ENCODE measurements around the gene SP2.
A peak's percentile ranks its signal among the peaks of the same experiment; 100 is the strongest.

Gene SP2

DNA sequence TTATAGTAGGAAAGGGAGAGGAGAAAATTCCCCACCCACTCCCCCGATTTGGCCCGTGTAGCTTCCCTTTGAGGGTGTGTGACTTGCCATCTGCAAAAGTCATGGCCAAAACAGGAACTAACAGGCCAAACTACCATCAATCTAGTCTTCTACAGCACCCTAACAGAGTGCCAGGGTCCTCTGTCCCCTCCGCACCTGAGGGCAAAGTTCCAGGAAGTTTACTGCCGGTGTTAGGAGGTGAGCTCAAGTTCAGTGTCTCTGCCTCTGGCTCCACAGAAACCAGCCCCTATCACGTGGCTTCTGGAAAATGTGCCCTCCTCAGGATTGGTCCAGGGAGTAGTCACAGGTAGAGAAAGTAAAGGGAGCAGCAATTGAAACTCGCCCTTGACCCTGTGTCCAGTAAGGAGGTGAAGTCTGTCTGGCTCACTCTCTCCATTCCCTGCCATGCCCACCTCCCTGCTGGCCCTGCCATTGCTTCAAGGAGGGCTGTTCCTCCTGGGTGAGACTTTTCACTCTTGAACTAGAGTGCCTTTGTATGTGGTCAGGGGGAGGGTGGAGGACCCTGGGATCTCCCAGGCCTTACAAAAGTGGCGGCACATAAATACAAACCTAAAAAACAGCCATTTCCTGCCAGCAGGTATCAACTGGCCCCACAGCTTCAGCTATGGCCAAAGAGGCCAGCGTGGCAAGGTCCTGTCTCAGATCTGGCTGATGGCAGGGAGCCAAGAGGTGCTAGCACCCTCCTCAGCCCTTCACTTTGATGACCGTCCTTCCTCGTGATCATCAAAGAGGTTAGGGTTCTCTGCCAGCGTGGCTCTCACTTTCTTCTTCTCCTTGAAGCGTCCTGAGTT lies 56.4 kb downstream of the SP2 start:
- DNase-seq = no peak

DNA sequence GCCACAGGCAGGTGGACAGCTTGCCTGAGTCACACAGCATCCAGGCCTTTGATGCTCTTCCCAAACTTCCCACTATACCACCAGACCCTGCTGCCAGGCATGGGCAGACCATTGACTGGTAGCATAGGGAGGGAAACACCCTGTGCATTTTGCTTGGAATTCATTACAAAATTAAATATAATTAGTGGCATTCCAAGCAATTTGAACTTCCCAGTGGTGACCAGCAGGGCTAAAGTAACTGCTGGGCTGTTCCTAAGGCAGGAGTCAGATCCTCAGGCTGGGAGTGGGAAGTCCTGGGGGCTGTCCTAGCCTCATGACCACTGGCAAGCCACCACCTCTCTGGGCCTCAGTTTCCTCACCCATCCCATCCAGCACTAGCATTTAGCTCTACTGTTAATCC lies 57.9 kb downstream of the SP2 start:
- DNase-seq = no peak

DNA sequence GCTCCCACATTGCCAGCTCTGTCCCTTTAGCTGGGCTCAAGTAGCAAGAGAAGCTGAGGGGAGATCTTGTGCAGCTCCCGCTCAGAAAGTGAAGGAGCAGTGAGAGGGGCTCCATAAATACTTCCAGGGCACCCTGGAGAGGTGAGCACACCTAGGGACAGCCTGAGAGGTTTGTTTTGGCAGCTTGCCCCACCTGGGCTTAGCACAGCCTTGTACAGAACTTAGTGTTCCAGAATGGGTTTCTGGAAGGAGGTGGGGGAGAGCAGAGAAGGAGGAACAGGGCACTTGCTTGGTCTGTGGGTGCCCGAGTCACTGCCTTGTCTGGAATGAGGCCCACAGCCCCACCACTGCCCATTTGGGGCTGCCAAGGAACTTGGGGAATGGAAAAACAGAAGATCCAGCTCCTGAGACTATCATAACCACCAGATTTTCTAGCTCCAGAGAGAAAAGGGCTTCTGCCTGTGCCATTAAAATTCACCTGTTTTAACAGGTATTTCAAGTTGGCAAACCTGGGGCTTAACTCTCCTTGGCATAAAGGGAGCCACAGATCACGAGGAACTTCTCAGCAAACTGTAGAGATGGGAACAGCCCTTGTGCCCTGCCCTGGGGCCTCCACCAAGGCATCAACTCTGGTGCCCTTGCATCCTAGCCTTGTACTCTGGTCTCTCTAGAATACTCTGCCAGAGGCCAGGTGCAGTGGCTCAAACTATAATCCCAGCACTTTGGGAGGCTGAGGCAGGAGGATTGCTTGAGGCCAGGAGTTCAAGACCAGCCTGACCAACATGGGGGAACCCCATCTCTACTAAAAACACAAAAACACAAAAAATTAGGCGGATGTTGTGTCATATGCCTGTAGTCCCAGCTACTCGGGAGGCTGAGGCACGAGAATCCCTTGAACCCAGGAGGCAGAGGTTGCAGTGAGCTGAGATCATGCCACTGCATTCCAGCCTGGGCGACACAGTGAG lies 59.7 kb downstream of the SP2 start:
- no peak for DNase-seq

DNA sequence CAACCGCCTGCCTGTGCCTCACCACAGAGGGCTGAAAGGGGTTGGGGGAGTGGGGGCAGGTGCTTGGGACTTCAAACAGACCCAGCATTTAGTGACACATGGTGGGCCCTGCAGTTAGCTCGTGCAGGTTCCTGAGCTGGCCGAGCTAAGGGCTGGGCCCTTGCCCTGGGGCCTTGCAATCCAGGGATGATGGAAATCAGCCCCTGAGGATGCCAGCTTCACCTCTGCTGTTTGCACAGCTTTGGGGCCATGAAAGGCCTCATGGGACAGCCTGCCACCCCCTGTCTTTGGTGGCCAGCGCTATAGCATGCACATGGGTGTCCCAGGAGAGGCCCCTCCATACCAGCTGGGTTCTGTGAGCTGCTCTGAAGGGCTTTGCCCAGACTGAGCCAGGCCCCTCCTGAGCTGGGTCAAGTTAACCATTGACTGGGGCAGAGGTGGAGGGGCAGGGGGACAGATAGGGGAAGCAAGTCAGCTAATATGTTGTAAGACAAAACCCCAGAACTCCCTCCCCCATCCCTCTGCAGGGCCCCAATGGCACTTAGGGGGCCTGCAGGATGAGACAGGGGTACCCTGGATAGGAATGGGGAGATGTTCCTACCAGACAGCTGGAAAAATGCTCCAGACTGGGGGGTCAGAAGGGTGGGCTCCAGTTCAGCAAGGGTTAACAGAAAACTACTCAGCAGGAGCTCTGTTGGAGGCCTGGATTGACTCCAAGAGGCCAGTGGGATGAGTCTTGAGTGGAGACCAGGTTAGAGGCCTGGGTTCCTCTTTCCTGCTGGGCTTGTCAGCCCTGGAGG lies 61.0 kb downstream of the SP2 start:
- DNase-seq = no peak

DNA sequence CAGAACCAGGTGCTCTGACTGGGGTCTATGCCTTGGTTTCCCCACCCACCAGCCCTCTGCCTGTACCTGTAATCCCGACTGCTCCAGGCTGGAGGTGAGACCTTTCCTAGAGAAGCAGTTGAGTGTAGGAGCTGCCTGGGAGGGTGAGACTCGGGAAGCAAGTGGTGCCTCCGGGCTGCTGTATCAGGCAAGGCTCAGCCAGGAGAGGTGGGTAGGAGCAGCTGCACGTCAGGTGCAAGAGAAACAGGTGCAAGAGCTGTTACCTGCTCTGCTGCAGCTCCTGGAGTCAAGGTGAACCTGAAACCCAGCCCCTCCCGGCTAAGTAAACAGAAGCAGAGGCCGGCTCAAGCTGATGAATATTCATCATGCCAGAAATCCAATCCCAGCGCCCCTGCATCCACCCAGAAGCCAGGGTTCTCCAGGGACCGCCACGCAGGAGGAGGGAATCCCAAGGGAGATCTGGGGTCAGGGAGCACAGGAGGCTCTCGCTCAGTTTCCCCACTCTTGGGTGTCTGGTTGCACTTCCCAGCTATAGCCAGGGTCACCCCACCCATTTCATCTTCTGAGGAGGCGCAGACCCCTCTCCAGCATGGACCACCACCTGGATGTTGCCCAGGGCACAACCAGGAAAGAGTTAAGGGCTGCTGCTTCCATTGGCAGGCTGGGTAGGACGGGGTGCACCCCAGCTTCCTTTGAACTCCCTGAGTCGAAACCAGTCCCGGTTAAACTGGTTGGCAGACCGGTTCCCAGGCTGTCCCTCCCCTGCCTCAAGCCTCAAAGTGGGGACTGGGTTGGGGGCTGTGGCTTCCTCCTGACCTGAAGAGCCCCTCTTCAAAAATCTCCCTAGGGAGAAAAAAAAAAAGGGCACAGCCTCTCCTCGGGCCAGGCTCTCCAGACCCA lies 61.8 kb downstream of the SP2 start, which contains the start of gene PRR15L:
Gene PRR15L, minus strand, starts transcription at position 293 of the 900 bp plus-strand sequence. CDS start 4,649 bp downstream, outside the sequence.
- no peak for DNase-seq

DNA sequence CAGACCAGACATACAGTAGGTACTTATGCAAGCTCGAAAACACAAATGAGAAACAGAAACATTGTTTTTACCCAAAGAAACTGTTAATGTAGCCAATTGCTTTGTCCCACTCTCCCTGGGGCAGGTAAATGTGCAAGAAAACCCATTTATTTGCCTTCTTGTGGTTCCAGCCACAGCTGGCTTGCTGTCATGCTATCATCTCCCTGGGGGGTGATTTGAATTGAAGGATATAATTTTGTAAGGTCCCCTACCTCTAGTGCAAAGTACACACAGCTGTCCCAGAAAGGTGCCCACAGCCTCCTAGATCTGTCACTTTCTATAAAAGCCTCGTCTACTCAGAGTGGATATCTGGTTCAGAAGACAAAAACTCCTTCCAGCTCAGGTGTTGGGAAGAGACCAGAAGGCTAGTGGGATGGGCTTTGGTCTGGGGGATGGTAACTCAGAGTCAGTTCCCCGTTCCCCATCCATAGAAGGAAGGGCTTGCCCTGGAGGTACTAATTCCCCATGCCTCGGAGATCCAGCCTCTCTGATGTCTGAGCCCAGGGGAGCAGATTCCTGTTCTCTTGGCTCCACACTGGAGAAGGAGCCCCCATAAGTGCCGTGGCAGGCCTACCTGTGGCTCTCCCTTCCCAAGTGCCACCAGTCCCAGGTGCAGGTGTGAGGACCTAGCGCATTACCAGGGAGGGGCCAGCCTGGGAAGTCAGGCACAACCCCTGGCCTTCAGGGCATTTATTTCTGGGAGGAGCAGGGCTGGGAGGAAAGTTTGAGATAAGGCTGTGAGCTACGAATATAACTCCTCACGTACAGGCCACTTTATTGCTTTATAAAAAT lies 64.0 kb downstream of the SP2 start:
- no peak for DNase-seq

DNA sequence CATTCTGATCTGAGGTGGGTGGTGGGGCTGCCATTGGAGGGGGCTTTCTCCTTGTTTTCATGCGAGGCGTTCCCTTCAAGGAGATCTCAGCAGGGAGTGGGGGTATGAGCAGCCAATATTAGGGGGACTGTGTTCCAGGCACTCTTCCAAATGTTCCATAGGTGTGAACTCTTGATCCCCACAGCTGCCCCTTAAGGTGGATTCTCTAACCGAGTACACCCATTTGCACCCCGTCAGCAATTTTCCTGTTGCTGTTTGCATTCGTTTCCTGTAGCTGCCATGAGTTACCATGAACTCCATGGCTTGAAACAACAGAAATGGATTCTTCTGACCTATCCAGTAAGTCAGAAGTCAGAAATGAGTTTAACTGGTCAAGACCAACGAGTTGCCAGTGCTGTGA lies 65.4 kb downstream of the SP2 start:
- no peak for DNase-seq

DNA sequence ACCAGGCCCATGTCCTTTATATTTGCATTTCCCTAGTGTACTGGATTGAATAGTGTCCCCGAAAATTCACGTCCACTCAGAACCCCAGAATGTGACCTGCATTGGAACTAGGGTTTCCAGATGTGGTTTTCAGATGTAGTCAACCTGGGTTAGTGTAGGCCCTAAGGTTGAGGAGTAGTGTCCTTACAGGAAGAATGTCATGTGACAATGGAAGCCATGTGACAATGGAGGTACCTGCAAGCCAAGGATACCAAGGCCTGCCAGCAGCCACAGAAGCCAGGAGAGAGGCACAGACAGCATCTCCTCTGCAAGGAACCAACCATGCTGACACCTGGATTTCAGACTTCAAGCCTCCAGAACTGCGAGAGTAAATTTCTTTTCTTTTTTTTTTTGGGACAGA lies 66.9 kb downstream of the SP2 start:
- no peak for DNase-seq

DNA sequence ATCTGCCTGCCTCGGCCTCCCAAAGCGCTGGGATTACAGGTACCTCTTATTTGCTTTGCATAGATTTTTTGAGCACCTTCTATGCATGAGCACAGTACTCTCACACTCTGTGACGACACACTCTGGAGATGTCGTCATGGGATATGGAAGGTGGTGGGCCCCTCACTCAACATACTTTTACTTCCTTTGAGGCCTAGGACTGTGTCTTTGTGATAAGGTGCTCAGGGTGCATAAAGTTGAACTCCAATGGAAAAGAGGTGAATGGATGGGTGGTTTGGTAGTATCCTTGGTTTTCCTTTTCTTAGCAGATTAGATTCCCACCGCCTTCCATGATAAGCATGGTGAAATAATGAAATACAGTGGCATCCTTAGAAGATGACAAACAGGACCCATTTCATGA lies 68.8 kb downstream of the SP2 start:
- no peak for DNase-seq

DNA sequence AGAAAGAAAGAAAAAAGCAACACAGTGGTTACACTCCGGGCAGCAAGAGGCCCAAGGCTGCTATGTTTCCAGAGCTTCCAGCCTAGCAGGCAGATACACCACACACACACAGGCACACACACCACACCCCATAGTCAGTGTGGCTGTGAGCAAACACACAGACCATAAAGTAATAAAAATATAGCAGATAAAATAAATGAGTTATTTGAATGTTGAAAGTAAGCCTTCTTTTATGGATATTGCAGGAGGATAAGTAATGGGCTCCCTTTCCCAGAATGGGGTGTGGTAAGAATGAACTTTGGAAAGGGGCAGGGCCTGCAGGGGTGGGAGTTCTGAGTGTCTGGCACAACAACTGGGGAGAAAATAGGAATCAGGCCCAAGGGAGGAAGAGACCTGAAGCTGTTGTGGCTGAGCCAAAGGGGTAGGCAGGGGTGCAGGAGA lies 70.1 kb downstream of the SP2 start:
- no peak for DNase-seq

DNA sequence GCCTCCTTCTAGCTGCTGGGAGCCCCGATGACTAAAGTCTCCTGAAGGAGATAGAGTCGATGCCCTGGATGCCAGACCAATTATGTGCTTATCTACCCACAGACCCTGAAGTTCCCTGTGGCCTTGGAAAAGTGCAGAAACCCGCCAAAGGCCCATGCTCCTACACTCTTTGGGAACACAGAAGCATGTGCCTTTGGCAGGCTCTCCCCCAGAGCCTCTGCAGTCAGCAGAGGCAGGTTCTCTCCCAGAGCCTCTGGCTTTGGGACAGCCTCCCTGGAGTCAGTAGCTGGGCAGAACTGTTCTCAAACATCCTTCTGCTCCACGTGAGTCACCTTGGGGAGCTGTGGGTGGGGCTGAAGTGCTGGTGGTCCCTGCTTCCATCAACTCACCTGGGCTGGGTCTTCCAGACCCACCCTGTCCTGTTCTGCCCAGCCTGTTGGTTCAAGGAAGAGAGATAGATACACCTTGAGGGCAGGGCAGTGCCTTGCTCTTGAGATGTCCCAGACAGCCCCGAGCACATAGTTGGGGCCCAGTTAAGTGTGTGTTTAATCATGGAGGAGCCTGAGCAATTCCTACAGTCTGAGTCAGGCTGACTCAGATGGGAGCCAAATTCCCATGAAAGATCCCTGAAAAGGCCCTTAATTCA lies 71.7 kb downstream of the SP2 start:
- DNase-seq = no peak

DNA sequence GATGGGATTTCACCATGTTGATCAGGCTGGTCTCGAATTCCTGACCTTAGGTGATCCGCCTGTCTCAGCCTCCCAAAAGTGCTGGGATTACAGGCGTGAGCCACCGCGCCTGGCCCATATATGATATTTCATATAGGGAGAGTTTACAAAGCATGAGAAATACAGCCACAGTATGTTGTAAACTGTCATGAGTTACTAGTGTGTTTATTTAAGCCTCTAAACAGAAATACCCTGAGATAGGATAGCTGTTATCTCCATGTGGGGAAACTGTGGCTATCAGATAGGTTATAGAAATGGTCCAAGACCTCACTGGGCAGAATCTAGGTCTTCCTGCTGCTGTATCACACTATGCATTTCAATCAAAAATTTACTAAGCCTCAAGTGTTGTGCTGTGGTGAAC lies 72.8 kb downstream of the SP2 start:
- no peak for DNase-seq

DNA sequence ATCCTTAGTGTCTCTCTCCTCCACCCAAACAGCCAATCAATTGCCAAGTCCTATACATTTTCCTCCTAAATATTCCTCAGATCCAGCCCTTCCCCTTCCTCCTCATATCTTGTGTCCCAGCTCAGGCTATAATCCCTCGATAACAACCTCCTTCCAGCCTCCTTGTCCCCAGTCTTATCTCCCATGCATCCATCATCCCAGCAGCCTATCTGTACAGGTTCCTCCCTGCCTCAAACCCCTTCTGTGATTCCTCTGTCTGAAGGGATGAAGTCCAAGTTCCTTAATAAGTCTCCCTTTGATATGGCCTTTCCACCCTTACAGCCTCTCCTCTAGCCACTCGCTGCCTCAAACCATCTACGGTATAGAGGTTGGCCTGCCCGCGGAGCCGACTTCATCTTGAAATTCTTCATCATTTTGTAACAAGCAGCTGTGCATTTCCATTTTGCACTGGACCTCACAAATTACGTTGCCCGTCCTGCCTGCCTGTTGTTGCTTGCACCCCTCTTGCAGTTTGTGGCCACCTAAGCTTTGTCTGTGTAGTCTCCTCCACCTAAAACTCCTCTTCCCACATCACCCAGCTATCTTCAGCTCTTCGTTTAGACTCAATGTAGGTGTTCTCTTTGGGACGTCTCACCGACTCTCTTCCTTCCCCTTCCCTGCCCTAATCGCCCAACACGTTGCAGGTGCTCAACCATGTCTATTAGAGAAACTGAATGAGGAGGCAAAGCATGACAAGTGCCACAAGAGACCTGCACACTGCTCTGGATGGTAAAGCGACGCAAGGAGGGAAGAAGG lies 74.1 kb downstream of the SP2 start:
- no peak for DNase-seq

DNA sequence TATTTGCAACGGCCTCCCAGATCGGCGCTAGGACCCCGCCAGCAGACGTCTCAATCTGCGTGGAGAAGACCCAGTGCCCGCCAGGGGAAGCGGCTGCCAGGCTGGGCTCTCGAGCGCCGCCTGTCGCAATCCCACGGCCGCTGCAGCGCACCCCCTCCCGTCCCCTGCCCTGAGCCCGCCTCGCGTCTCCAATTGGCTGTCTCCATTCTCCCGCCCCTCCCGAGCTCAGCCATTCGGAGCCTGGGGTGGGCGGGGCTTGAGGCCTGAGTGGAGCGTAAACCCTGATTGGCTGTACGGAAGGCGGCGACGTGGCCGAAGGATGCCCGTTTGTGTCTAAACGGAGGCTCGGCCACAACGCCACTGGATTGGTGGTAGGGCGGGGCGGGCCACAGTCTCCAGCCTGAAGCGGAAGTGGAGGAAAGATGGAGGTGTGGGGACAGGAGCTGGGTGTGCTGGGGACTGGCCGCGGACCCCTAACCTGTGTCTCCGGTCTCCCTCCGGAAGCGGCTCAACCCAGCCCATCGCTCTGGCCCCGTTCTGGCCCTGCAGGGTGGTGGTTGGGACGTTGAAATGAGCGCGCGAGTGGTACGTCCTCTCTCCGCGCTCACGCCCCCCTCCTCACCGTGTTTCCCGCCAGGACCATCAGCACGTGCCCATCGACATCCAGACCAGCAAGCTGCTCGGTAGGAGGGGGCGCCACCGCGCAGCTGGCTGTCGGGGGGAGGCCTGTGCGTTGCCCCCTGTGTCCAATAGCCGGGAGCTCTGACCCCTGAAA lies 74.9 kb downstream of the SP2 start, which contains the start of gene CDK5RAP3:
Gene CDK5RAP3, plus strand, starts transcription at position 389 of the 775 bp plus-strand sequence. Its CDS starts 34 bp downstream, at position 423.
- peak; percentile 100 for DNase-seq

DNA sequence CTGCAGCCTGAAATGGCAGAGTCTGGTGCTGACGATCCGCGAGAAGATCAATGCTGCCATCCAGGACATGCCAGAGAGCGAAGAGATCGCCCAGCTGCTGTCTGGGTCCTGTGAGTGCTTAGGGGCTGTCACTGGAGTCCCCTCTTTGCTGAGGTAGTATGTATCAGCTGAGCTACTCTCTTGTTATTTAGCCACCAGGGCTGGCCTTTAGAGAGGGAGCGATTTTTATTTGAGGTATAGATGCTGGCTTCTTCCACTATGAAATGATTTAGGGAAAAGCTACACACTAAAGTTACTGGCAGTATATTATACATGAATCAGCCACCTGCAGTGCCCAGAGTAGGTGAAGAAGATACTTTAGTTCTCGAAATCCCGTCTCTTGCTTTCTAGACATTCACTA lies 77.5 kb downstream of the SP2 start:
- DNase-seq = no peak

DNA sequence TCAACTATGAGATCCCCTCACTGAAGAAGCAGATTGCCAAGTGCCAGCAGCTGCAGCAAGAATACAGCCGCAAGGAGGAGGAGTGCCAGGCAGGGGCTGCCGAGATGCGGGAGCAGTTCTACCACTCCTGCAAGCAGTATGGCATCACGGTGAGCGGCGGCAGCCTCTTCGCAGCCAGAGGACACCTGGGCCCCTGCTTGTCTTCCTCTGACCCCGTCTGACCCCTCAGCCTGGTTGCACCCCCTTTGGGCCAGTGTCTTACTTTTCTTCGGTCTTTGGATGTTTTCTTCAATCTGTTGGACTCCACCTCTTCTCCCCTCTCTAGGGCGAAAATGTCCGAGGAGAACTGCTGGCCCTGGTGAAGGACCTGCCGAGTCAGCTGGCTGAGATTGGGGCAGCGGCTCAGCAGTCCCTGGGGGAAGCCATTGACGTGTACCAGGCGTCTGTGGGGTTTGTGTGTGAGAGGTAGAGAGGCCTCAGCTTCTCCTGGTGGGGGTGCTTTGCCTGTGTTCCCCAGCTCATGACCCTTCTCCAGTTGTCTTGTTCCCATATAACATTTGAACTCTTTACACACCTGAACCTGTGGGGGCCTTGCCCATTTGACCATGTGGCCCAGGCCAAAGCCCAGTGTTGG lies 79.3 kb downstream of the SP2 start:
- DNase-seq = no peak

DNA sequence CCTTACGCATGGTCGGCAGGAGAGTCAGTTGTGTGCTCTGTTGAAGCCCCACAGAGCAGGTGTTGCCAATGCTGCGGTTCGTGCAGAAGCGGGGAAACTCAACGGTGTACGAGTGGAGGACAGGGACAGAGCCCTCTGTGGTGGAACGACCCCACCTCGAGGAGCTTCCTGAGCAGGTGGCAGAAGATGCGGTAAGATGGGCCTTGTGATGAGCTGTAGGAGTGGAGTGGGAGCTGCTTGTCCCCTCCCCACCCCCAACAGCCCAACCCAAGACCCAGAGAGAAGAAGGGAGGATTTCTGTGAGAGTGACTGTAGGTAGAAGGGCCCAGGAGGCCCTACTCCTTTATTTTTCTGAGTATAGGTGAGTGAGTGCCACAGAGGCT lies 79.8 kb downstream of the SP2 start:
- DNase-seq = no peak

DNA sequence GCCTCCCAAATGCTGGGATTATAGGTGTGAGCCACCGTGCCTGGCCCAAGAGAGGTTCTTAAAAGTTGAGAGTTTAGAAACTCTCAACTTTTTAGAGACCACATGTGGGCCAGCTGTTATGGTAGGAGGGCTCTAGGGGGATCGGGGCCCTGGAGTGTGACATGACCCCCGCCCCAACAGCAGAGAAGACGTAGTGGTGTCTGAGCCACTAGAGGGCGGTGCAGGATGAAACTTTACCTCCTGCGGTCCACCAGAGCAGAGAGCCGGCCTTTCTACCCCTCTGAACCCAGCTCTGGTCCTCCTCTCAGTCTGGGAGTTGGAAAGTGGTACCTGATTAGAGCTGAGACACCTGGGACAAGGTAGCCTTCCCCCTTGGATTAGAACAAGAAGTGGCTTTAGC lies 82.3 kb downstream of the SP2 start:
- DNase-seq = peak; percentile 63
